Endothelial cell of umbilical vein (primary cell): Measurements from ENCODE around the gene SCG2.

Experiments
- POLR2AphosphoS5 ChIP-seq: IDR thresholded peaks from 2 replicates; pipeline ENCODE4 v1.6.1; 2012; ENCODE audit warnings: low read depth, mild to moderate bottlenecking, control low read depth, low read length, moderate library complexity; ENCODE audit not compliant: insufficient read depth
- TF ChIP-seq, protein P1 (sequence below), 2 donors: IDR thresholded peaks; 1 replicate in 1 of 2; 2 replicates in 1 of 2; pipeline ENCODE4 v1.5.1; 2011; ENCODE audit warnings: low read length in 2 of 2, mild to moderate bottlenecking in 2 of 2, moderate library complexity in 2 of 2, control low read depth in 1 of 2, inconsistent platforms in 1 of 2, low read depth in 1 of 2; ENCODE audit not compliant: insufficient read depth in 1 of 2; ENCODE audit errors: extremely low read depth in 1 of 2

DNA sequence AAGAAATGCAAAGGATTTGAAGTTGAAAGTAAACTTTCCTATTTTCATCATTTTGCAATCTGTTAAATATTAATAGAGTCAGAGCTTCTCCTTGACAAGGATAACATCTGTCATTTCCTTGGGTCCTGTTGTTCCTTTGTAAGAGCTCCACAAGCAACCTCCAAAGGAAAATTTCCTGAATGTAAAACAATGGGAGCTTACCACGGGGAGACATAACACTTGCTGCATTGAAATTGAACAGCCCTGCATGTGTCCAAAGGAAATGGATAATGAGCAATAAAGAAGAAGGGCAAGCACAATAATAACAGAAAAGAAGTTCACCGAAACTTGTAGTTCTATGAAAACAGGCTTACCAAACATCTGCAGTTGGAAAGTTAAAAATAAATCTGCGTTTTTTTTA is 42.0 kb upstream of the SCG2 start:
- TF ChIP-seq, protein P1, sequence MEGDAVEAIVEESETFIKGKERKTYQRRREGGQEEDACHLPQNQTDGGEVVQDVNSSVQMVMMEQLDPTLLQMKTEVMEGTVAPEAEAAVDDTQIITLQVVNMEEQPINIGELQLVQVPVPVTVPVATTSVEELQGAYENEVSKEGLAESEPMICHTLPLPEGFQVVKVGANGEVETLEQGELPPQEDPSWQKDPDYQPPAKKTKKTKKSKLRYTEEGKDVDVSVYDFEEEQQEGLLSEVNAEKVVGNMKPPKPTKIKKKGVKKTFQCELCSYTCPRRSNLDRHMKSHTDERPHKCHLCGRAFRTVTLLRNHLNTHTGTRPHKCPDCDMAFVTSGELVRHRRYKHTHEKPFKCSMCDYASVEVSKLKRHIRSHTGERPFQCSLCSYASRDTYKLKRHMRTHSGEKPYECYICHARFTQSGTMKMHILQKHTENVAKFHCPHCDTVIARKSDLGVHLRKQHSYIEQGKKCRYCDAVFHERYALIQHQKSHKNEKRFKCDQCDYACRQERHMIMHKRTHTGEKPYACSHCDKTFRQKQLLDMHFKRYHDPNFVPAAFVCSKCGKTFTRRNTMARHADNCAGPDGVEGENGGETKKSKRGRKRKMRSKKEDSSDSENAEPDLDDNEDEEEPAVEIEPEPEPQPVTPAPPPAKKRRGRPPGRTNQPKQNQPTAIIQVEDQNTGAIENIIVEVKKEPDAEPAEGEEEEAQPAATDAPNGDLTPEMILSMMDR (IDR thresholded peaks at IDR 0.05; ENCODE audit: extremely low read depth in 1 of 2, insufficient read depth in 1 of 2, low read depth in 1 of 2, low read length in 2 of 2): no peak
- TF ChIP-seq POLR2AphosphoS5: no peak
